H9 (cell line): ENCODE results near the gene KLHDC1. TPM values are rescaled to one million over a fixed set of nuclear protein-coding genes. Genes with fewer than 3 reads are reported as not detected.
"Not testable (repeated sequence)": the region's sequence is repeated elsewhere in the genome, so short reads cannot be mapped to it uniquely, and the experiment has no call there.

Experiments used
- DNase-seq: peaks from one replicate; pipeline ENCODE4 v3.0.0-alpha.2; 2017
- H2AFZ ChIP-seq: one replicate; pipeline ENCODE4 v1.6.1; 2013; ENCODE audit warnings: mild to moderate bottlenecking, low read length, control low read depth, moderate library complexity
- H2AK5ac ChIP-seq: 2 replicates; pipeline ENCODE4 v1.6.1; 2013; ENCODE audit warnings: low read length, control low read depth, mixed read lengths; ENCODE audit not compliant: insufficient read length
- H2BK120ac ChIP-seq: one replicate; pipeline ENCODE4 v1.6.1; 2013; ENCODE audit warnings: low read depth, mild to moderate bottlenecking, low read length, control low read depth, inconsistent platforms; ENCODE audit not compliant: poor library complexity, severe bottlenecking
- H2BK12ac ChIP-seq: 2 replicates; pipeline ENCODE4 v1.6.1; 2013; ENCODE audit warnings: low read length, control low read depth, mixed read lengths, low read depth; ENCODE audit not compliant: insufficient read length
- H2BK15ac ChIP-seq: 2 replicates; pipeline ENCODE4 v1.6.1; 2013; ENCODE audit warnings: low read depth, low read length, control low read depth
- H2BK20ac ChIP-seq: one replicate; pipeline ENCODE4 v1.6.1; 2013; ENCODE audit warnings: low read depth, mild to moderate bottlenecking, low read length, control low read depth, inconsistent platforms; ENCODE audit not compliant: poor library complexity, severe bottlenecking
- H2BK5ac ChIP-seq: 2 replicates; pipeline ENCODE4 v1.6.1; 2013; ENCODE audit warnings: low read length, control low read depth, mixed read lengths; ENCODE audit not compliant: insufficient read length
- H3K14ac ChIP-seq: 2 replicates; pipeline ENCODE4 v1.6.1; 2013; ENCODE audit warnings: low read length, control low read depth; ENCODE audit not compliant: insufficient read depth
- H3K18ac ChIP-seq: 2 replicates; pipeline ENCODE4 v1.6.1; 2013; ENCODE audit warnings: low read depth, mild to moderate bottlenecking, mixed read lengths, low read length, control low read depth; ENCODE audit not compliant: insufficient read length
- H3K23ac ChIP-seq: 2 replicates; pipeline ENCODE4 v1.6.1; 2013; ENCODE audit warnings: low read length, control low read depth, mixed read lengths, low read depth; ENCODE audit not compliant: insufficient read length
- H3K23me2 ChIP-seq: 2 replicates; pipeline ENCODE4 v1.6.1; 2013; ENCODE audit warnings: low read depth, mild to moderate bottlenecking, mixed read lengths, low read length, control low read depth; ENCODE audit not compliant: insufficient read length, poor library complexity, severe bottlenecking
- H3K27ac ChIP-seq: 2 replicates; pipeline ENCODE4 v1.5.1; 2013; ENCODE audit warnings: low read length, control low read depth, mixed read lengths, low read depth; ENCODE audit not compliant: insufficient read length
- H3K27me3 ChIP-seq: 2 replicates; pipeline ENCODE4 v1.6.1; 2013; ENCODE audit warnings: low read length, control low read depth, inconsistent platforms; ENCODE audit not compliant: insufficient read depth
- H3K4ac ChIP-seq: 2 replicates; pipeline ENCODE4 v1.6.1; 2013; ENCODE audit warnings: low read depth, mild to moderate bottlenecking, control low read depth, inconsistent platforms, low read length, moderate library complexity
- H3K4me1 ChIP-seq: 2 replicates; pipeline ENCODE4 v1.6.1; 2013; ENCODE audit warnings: low read length, control low read depth, inconsistent platforms; ENCODE audit not compliant: insufficient read depth
- H3K4me2 ChIP-seq: 2 replicates; pipeline ENCODE4 v1.6.1; 2013; ENCODE audit warnings: low read length, control low read depth, mixed read lengths; ENCODE audit not compliant: insufficient read length, insufficient read depth
- H3K56ac ChIP-seq: 2 replicates; pipeline ENCODE4 v1.6.1; 2013; ENCODE audit warnings: low read depth, mild to moderate bottlenecking, mixed read lengths, low read length, control low read depth; ENCODE audit not compliant: insufficient read length
- H3K79me1 ChIP-seq: 2 replicates; pipeline ENCODE4 v1.6.1; 2013; ENCODE audit warnings: low read depth, mild to moderate bottlenecking, moderate library complexity, low read length, control low read depth, inconsistent platforms; ENCODE audit not compliant: insufficient read depth, poor library complexity, severe bottlenecking
- H3K79me2 ChIP-seq: 2 replicates; pipeline ENCODE4 v1.6.1; 2013; ENCODE audit warnings: low read length, control low read depth, inconsistent platforms; ENCODE audit not compliant: insufficient read depth
- H3K9ac ChIP-seq: 2 replicates; pipeline ENCODE4 v1.6.1; 2013; ENCODE audit warnings: low read length, control low read depth, mixed read lengths; ENCODE audit not compliant: insufficient read length; ENCODE audit errors: extremely low read depth
- H3K9me3 ChIP-seq: one replicate; pipeline ENCODE4 v1.6.1; 2013; ENCODE audit warnings: low read depth, low read length, inconsistent platforms; ENCODE audit not compliant: control insufficient read depth
- H3T11ph ChIP-seq: one replicate; pipeline ENCODE4 v1.6.1; 2013; ENCODE audit warnings: mild to moderate bottlenecking, low read length, control low read depth, inconsistent platforms
- H4K20me1 ChIP-seq: one replicate; pipeline ENCODE4 v1.6.1; 2013; ENCODE audit not compliant: control insufficient read depth, insufficient read length, insufficient read depth
- H4K5ac ChIP-seq: 2 replicates; pipeline ENCODE4 v1.6.1; 2013; ENCODE audit warnings: low read depth, mild to moderate bottlenecking, mixed read lengths, low read length, control low read depth; ENCODE audit not compliant: insufficient read length
- H4K8ac ChIP-seq: replicated peaks from 2 replicates; pipeline ENCODE4 v1.6.1; 2013; ENCODE audit warnings: low read length, control low read depth, mixed read lengths, low read depth; ENCODE audit not compliant: insufficient read length
- H4K91ac ChIP-seq: 2 replicates; pipeline ENCODE4 v1.6.1; 2013; ENCODE audit warnings: low read depth, mild to moderate bottlenecking, moderate library complexity, mixed read lengths, low read length, control low read depth; ENCODE audit not compliant: insufficient read length
- H3K27ac Mint-ChIP-seq, 3 experiments: 2 replicates in 2 of 3; 3 replicates in 1 of 3; pipeline ENCODE4 v1.8.0; 2020 to 2021; ENCODE audit warnings: mixed read lengths in 3 of 3, mild to moderate bottlenecking in 1 of 3, moderate library complexity in 1 of 3
- H3K27me3 Mint-ChIP-seq: 2 replicates; pipeline ENCODE4 v1.8.0; 2021; ENCODE audit warnings: low read depth, mild to moderate bottlenecking, moderate library complexity, mixed read lengths
- H3K36me3 Mint-ChIP-seq, 3 experiments: 2 replicates in 2 of 3; 3 replicates in 1 of 3; pipeline ENCODE4 v1.8.0; 2020 to 2021; ENCODE audit warnings: low read depth in 3 of 3, mixed read lengths in 3 of 3; ENCODE audit not compliant: insufficient read depth in 1 of 3
- H3K4me1 Mint-ChIP-seq, 2 experiments: 2 replicates each; pipeline ENCODE4 v1.8.0; 2020; ENCODE audit warnings: mixed read lengths in 2 of 2
- H3K4me3 Mint-ChIP-seq, 2 experiments: 2 replicates in 1 of 2; 3 replicates in 1 of 2; pipeline ENCODE4 v1.8.0; 2020 to 2021; ENCODE audit warnings: mild to moderate bottlenecking in 2 of 2, mixed read lengths in 2 of 2, moderate library complexity in 1 of 2
- H3K9me3 Mint-ChIP-seq, 2 experiments: 2 replicates in 1 of 2; 3 replicates in 1 of 2; pipeline ENCODE4 v1.8.0; 2020; ENCODE audit warnings: mild to moderate bottlenecking in 2 of 2, mixed read lengths in 2 of 2, moderate library complexity in 1 of 2
- CTCF ChIP-seq: fragments of 200-600 bp; sonication (generic); conservative IDR thresholded peaks from 3 replicates; pipeline ENCODE4 v1.8.0; 2021; ENCODE audit warnings: antibody characterized with exemption, mild to moderate bottlenecking
- WGBS: extraction: QIAGEN DNeasy Blood & Tissue Kit; methylation state at CpG from one replicate; pipeline ENCODE4 v1.1.7; 2013; ENCODE audit warnings: missing lambda C conversion rate, low lambda C conversion rate, mixed read lengths; ENCODE audit not compliant: insufficient read length; ENCODE audit errors: extremely low coverage; 5-methylcytosine and 5-hydroxymethylcytosine counted together
- total RNA-seq: library from RNA; stranded (reverse); gene quantifications from 2 replicates; pipeline ENCODE4 v1.2.1, GENCODE V29; 2021

The KLHDC1 gene
- total RNA-seq, 1 experiment from 2014 or later = not detected

DNA sequence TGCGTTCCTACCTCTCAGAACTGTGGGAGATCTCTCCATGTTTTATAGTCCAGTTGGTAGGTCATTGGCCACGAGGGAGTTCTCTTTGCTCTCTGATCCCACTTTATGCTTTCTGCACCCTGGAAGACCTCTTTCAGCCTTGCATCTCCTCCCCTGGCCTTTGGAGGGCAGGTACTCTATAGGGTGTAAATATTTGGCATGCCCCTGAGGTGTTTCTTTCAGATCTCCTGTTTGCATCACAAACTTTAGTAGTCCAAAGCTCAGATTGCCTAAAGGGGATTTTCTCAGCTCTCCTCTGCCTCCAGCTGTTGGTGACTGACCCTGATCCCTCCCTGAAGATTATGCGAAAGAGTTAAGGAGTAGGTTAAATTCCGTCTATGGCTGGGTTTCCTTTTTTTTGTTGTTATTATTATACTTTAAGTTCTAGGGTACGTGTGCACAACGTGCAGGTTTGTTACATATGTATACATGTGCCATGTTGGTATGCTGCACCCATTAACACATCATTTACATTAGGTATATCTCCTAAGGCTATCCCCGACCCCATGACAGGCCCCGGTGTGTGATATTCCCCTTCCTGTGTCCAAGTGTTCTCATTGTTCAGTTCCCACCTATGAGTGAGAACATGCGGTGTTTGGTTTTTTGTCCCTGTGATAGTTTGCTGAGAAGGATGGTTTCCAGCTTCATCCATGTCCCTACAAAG is 29.0 kb downstream of the KLHDC1 start:
- not testable (repeated sequence) for H3K27ac ChIP-seq, H3K79me1 ChIP-seq, H2BK12ac ChIP-seq, H3K4me2 ChIP-seq, H3K9me3 Mint-ChIP-seq, H3K79me2 ChIP-seq, H2BK15ac ChIP-seq, H4K20me1 ChIP-seq, H3K9me3 ChIP-seq, H4K5ac ChIP-seq, H3K4me1 Mint-ChIP-seq, H3K9ac ChIP-seq, H2BK5ac ChIP-seq, H3K4me1 ChIP-seq, H4K8ac ChIP-seq, H3K4me3 Mint-ChIP-seq, H2AFZ ChIP-seq, H4K91ac ChIP-seq, H3K14ac ChIP-seq, H2AK5ac ChIP-seq, H3K23ac ChIP-seq, H3K4ac ChIP-seq, H3T11ph ChIP-seq, H2BK20ac ChIP-seq, H3K56ac ChIP-seq, H3K27me3 Mint-ChIP-seq, H2BK120ac ChIP-seq, H3K27me3 ChIP-seq, H3K23me2 ChIP-seq, H3K18ac ChIP-seq, H3K36me3 Mint-ChIP-seq
- TF ChIP-seq CTCF = peak; percentile 33; the same call in 2 of the 3 replicates
- peak; percentile 33 for DNase-seq
- no CpG with 5 or more reads among the region's 9 CpGs for WGBS
- H3K27ac Mint-ChIP-seq = peak overlapping the region in 2 of 3 experiments; percentile 48 to 65; a peak in 4 of 7 replicates
